HG02623 (cell line): ENCODE data around the gene FGD6.
A peak's percentile ranks its signal among the peaks of the same experiment; 100 is the strongest.
"Not testable (repeated sequence)": the region's sequence is repeated elsewhere in the genome, so short reads cannot be mapped to it uniquely, and the experiment has no call there.

Experiments
- ATAC-seq: cut with Tn5 transposase; IDR thresholded peaks from one replicate; pipeline ENCODE4 v1.9.1; 2021; ENCODE audit warnings: moderate library complexity; ENCODE audit not compliant: unreplicated experiment

Gene FGD6

GRCh38 chr12:95206916-95207315, 10.4 kb downstream of the FGD6 start:
- ATAC-seq, result no peak

GRCh38 chr12:95205685-95206084, 11.6 kb downstream of the FGD6 start:
- no peak for ATAC-seq

- ATAC-seq, result no peak
Observed at GRCh38 chr12:95205016-95205624, 12.1 kb downstream of the FGD6 start.

- no peak for ATAC-seq
Observed at GRCh38 chr12:95204141-95204866, 13.0 kb downstream of the FGD6 start.

- no peak for ATAC-seq
Observed at GRCh38 chr12:95203487-95204030, 13.7 kb downstream of the FGD6 start.

- ATAC-seq, result no peak
Observed at GRCh38 chr12:95202691-95203486, 14.4 kb downstream of the FGD6 start.

- no peak for ATAC-seq
Observed at GRCh38 chr12:95201056-95201670, 16.1 kb downstream of the FGD6 start.

GRCh38 chr12:95200128-95200894, 17.0 kb downstream of the FGD6 start:
- no peak for ATAC-seq

- peak; percentile 46 for ATAC-seq
Observed at GRCh38 chr12:95198914-95199313, 18.4 kb downstream of the FGD6 start.

- no peak for ATAC-seq
Observed at GRCh38 chr12:95197636-95198035, 19.6 kb downstream of the FGD6 start.

GRCh38 chr12:95196875-95197569, 20.2 kb downstream of the FGD6 start:
- not testable (repeated sequence) for ATAC-seq

GRCh38 chr12:95195122-95195521, 22.1 kb downstream of the FGD6 start:
- ATAC-seq, result no peak

GRCh38 chr12:95193139-95193538, 24.1 kb downstream of the FGD6 start:
- ATAC-seq, result no peak

- no peak for ATAC-seq
Observed at GRCh38 chr12:95192271-95192670, 25.0 kb downstream of the FGD6 start.

- ATAC-seq, result no peak
Observed at GRCh38 chr12:95191060-95191696, 26.1 kb downstream of the FGD6 start.

- no peak for ATAC-seq
Observed at GRCh38 chr12:95187865-95188415, 29.3 kb downstream of the FGD6 start.

- ATAC-seq, result no peak
Observed at GRCh38 chr12:95185854-95186253, 31.4 kb downstream of the FGD6 start.

- ATAC-seq, result no peak
Observed at GRCh38 chr12:95185072-95185471, 32.2 kb downstream of the FGD6 start.

GRCh38 chr12:95184121-95184520, 33.1 kb downstream of the FGD6 start:
- ATAC-seq, result no peak
